ENCODE measurements around the gene SPTAN1. TPM values are rescaled to one million over a fixed set of nuclear protein-coding genes. Genes with fewer than 3 reads are reported as not detected.

SPTAN1 gene
- total RNA-seq, 1 donor from 2014 or later = 442 TPM

DNA sequence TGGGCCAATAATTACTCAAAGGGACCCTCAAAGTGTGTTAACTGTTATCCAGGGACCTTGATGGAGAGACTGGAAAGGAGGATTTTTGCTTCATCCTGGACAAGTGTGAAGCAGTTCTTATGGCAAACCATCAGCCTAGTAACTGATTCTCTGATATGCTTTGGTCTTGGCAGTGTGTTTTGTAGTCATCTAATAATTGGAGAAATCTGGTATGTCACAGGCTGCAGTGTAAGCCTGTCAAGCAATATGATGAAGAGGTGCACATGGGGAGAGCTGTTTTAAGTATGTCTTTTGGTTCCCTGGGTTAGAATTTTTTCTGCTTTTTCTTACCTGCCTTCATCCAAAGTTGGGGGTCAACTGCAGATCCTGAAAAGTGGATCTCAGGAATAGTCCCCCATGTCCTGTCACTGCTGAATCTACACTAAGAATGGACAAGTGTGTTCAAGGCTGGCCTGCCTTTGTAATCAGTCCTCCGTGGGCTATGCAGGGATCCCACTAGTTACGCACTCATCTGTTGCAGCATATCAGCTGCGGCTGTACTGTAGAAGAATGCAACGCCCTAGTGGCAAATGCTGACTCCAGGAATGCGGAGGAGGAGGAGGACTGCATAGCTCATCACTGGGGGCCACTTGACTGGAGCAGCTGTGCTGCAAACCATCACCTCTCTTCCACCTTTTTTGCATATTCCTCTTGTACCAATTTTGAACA lies 1.9 kb downstream of the SPTAN1 start:
- H3K4me3 Mint-ChIP-seq = no peak overlapping the region
- TF ChIP-seq, protein P1, sequence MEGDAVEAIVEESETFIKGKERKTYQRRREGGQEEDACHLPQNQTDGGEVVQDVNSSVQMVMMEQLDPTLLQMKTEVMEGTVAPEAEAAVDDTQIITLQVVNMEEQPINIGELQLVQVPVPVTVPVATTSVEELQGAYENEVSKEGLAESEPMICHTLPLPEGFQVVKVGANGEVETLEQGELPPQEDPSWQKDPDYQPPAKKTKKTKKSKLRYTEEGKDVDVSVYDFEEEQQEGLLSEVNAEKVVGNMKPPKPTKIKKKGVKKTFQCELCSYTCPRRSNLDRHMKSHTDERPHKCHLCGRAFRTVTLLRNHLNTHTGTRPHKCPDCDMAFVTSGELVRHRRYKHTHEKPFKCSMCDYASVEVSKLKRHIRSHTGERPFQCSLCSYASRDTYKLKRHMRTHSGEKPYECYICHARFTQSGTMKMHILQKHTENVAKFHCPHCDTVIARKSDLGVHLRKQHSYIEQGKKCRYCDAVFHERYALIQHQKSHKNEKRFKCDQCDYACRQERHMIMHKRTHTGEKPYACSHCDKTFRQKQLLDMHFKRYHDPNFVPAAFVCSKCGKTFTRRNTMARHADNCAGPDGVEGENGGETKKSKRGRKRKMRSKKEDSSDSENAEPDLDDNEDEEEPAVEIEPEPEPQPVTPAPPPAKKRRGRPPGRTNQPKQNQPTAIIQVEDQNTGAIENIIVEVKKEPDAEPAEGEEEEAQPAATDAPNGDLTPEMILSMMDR (IDR thresholded peaks at IDR 0.05; ENCODE audit: unreplicated experiment) = no peak
- H3K9me3 Mint-ChIP-seq = no peaks in the 10 kb centered on the region
- no peaks in the 10 kb centered on the region for H3K36me3 Mint-ChIP-seq
- DNase-seq (ENCODE audit: low spot score in 2 of 2, unreplicated experiment in 2 of 2) = peak; percentile 46 to 54
- H3K27ac Mint-ChIP-seq = no peak overlapping the region
- peaks cover 41% of the 10 kb centered on the region for H3K4me1 Mint-ChIP-seq
- H3K27me3 Mint-ChIP-seq (ENCODE audit: low read depth) = no peaks in the 10 kb centered on the region

- TF ChIP-seq, protein P1 (IDR thresholded peaks at IDR 0.05; ENCODE audit: unreplicated experiment) = no peak
- DNase-seq (ENCODE audit: low spot score in 2 of 2, unreplicated experiment in 2 of 2) = no peak
- Mint-ChIP-seq H3K4me3 (no peak overlapping the region), H3K4me1 (peaks cover 32% of the 10 kb centered on the region), H3K27me3 (ENCODE audit: low read depth) (no peaks in the 10 kb centered on the region), H3K9me3 (no peaks in the 10 kb centered on the region), H3K27ac (no peak overlapping the region), H3K36me3 (no peaks in the 10 kb centered on the region)
Observed at GRCh38 chr9:128555180-128555721, 2.9 kb downstream of the SPTAN1 start.

DNA sequence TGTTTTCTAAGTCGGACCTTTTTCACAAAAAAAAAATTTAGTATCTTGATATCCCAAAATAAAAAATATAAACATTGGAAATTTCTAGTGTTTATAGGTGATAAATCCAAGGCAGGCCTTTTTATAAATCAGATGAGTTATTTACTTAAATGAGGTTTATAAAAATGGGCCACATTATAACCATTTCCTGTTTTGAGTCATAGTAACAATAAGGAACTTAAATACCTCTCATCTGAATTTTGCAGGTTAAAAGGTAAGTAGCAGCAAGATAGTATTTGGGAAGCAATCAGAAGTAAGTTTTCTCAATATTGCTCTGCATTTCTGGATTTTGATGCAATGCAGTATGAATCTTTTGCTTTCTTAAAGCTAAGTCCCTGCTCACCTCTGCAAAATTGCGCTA lies 3.9 kb downstream of the SPTAN1 start:
- Mint-ChIP-seq H3K27me3 (ENCODE audit: low read depth) (no peaks in the 10 kb centered on the region), H3K4me3 (no peak overlapping the region), H3K27ac (no peak overlapping the region), H3K9me3 (no peaks in the 10 kb centered on the region), H3K4me1 (peaks cover 23% of the 10 kb centered on the region), H3K36me3 (no peaks in the 10 kb centered on the region)
- TF ChIP-seq, protein P1 (IDR thresholded peaks at IDR 0.05; ENCODE audit: unreplicated experiment) = no peak
- DNase-seq (ENCODE audit: low spot score in 2 of 2, unreplicated experiment in 2 of 2) = no peak

DNA sequence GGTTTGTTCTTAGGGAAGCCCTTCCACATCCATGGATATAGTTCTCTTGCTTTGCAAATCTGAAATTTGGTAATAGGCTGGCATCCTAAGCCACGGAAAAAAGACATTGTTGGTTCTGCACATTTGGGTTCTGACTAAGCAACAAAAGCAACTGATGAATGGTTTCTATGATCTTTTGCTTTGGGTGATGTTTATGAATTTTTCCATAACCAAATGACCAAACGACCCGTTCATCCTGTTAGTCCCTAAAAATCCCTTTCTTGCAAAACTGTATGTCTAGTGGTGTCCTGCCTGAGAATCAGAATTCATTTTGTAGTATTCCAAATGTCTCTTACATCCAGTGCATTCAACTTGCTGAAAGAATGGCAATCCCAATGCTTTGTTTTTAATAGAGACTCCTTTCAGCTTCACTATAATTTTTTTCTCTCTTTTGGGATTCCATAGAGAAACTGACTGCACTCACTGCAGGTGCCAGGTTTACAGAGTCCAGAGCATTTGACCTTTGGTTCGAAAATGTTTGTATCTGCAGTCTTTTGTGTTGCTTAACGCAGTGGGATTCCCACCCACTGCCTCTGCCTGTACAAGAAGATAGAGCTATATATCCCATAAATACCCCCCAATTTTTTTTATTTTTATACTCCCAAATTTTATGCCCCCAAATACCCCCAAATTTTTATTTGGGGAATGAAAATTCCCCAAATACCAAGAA lies 4.7 kb downstream of the SPTAN1 start:
- DNase-seq (ENCODE audit: low spot score in 2 of 2, unreplicated experiment in 2 of 2) = no peak
- TF ChIP-seq, protein P1 (IDR thresholded peaks at IDR 0.05; ENCODE audit: unreplicated experiment) = no peak
- Mint-ChIP-seq H3K27me3 (ENCODE audit: low read depth) (no peaks in the 10 kb centered on the region), H3K4me3 (no peak overlapping the region), H3K27ac (no peak overlapping the region), H3K4me1 (peaks cover 19% of the 10 kb centered on the region), H3K36me3 (peaks cover 3% of the 10 kb centered on the region), H3K9me3 (no peaks in the 10 kb centered on the region)

DNA sequence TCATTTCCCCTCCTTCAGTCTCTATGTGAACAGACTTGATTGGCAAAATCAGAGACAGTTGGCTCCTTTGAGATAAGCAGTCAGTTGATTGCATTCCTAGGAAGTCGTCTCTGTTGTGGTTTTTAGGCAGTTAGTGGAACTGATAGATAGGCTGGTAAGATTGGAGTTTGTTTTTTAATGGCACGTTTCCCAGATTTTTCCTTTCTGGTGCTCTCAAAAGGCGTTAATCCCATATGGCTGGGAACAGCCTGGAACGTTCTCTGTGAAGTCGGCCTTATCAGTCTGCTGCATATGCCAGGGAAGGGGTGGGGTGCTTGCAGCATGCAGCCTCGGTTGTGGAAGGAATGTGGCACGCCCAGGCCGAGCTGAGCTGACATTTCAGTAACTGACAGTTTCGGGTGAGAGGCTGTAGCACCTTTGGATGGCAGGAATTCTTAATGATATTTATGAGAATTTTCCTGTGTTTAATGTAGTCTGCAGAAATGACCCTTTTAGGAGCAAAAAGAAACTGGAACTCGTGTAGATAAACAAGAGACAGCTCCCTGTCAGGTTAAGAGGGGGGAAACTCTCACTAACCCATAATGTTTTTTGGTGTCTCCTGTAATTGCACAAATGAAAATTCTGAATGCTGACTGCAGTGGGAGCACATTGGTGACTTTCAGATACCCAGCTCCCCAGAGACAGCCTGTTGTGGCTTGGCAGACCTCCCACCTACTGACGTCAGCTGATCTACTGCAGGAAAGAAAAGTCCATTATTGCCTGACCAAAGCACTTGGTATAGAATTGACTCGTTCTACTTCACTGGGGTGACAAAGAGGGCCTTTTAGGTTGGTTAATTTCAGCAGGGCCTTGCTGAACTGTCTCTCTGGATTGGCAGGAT lies 6.3 kb downstream of the SPTAN1 start:
- Mint-ChIP-seq H3K36me3 (peaks cover 7% of the 10 kb centered on the region), H3K27me3 (ENCODE audit: low read depth) (no peaks in the 10 kb centered on the region), H3K4me3 (peak overlapping the region; percentile 22), H3K27ac (peak overlapping the region; percentile 98), H3K9me3 (no peaks in the 10 kb centered on the region), H3K4me1 (peaks cover 19% of the 10 kb centered on the region)
- peak; percentile 53 to 72 for DNase-seq (ENCODE audit: low spot score in 2 of 2, unreplicated experiment in 2 of 2)
- TF ChIP-seq, protein P1 (IDR thresholded peaks at IDR 0.05; ENCODE audit: unreplicated experiment) = no peak
